A549 (cell line): Measurements from ENCODE around the gene AIG1. TPM values are rescaled to one million over a fixed set of nuclear protein-coding genes. Genes with fewer than 3 reads are reported as not detected.

Experiments
- ATAC-seq, 2 experiments: fragments of 200-7000 bp in 1 of 2; fragments of >200 bp in 1 of 2; cut with Nextera tagmentation in 1 of 2; cut with Tn5 transposase in 1 of 2; 3 replicates each; pipeline versions ENCODE4 v1.8.0 to v1.9.1; 2018 to 2020; ENCODE audit warnings: mild to moderate bottlenecking in 1 of 2, moderate library complexity in 1 of 2
- CTCF ChIA-PET: fragments of 300-600 bp; sonication (Branson Sonifier 250); formaldehyde crosslinking; extraction: SDS; loops from one replicate; lab custom pipeline; 2021; ENCODE audit warnings: antibody characterized with exemption, inconsistent platforms; lab: Yijun Ruan, JAX
- POLR2A ChIA-PET: fragments of 350-600 bp; formaldehyde crosslinking; extraction: SDS; loops from one replicate; lab custom pipeline; 2021; ENCODE audit warnings: antibody characterized with exemption, inconsistent platforms; lab: Yijun Ruan, JAX
- DNase-seq, 2 experiments: peaks; one replicate each; pipeline versions ENCODE4 v3.0.0 to v3.0.0-alpha.2; 2011 to 2016; ENCODE audit warnings: low read depth in 1 of 2, low spot score in 1 of 2
- FAIRE-seq: peaks from 2 replicates; lab custom pipeline; 2011; peaks lifted over from hg19 to GRCh38; lab: Jason Lieb, UNC
- H3K27ac ChIP-seq, 2 experiments: fragments of >200 bp; sonication (Bioruptor Twin); formaldehyde crosslinking; 3 replicates each; pipeline ENCODE4 v1.5.1; 2016 to 2017
- H3K4me1 ChIP-seq: fragments of >200 bp; sonication (Bioruptor Twin); formaldehyde crosslinking; 3 replicates; pipeline ENCODE4 v1.6.1; 2016
- H3K4me2 ChIP-seq: fragments of >200 bp; sonication (Bioruptor Twin); formaldehyde crosslinking; 3 replicates; pipeline ENCODE4 v1.6.1; 2016
- H3K4me3 ChIP-seq: fragments of >200 bp; sonication (Bioruptor Twin); formaldehyde crosslinking; 3 replicates; pipeline ENCODE4 v1.5.1; 2016
- H3K9me3 ChIP-seq: fragments of >200 bp; sonication (Bioruptor Twin); formaldehyde crosslinking; 3 replicates; pipeline ENCODE4 v1.6.1; 2016
- CBX2 ChIP-seq: fragments of 200-600 bp; sonication (generic); IDR thresholded peaks from 2 replicates; pipeline ENCODE4 v1.6.1; 2016; ENCODE audit warnings: low read depth, mild to moderate bottlenecking, borderline replicate concordance
- CHD2 ChIP-seq: fragments of 150-350 bp; IDR thresholded peaks from 2 replicates; pipeline ENCODE4 v1.6.1; 2014; ENCODE audit warnings: low read length; ENCODE audit not compliant: partially characterized antibody
- EHF ChIP-seq: fragments of 250-450 bp; sonication (Bioruptor Pico); IDR thresholded peaks from 2 replicates; pipeline ENCODE4 v1.5.0; 2020; ENCODE audit warnings: mild to moderate bottlenecking
- EHMT2 ChIP-seq: fragments of 200-600 bp; sonication (generic); IDR thresholded peaks from 2 replicates; pipeline ENCODE4 v1.6.1; 2016; ENCODE audit warnings: antibody characterized with exemption, low read depth, mild to moderate bottlenecking, moderate library complexity
- EP300 ChIP-seq, 2 experiments: fragments of >200 bp; sonication (Bioruptor Twin); formaldehyde crosslinking; IDR thresholded peaks; 2 replicates in 1 of 2; 3 replicates in 1 of 2; pipeline ENCODE4 v1.6.1; 2016 to 2017
- FOSL2 ChIP-seq, 2 experiments: fragments of 450-650 bp in 1 of 2; fragments of >200 bp in 1 of 2; sonication (Bioruptor Twin) in 1 of 2; formaldehyde crosslinking; IDR thresholded peaks; 2 replicates each; pipeline versions ENCODE4 v1.5.0 to v1.6.1; 2016 to 2020; ENCODE audit warnings: mild to moderate bottlenecking in 1 of 2, moderate library complexity in 1 of 2
- FOXS1 ChIP-seq: fragments of 250-450 bp; sonication (Bioruptor Pico); IDR thresholded peaks from 2 replicates; pipeline ENCODE4 v1.5.0; 2020; ENCODE audit warnings: mild to moderate bottlenecking, moderate library complexity
- GATA3 ChIP-seq: IDR thresholded peaks from 2 replicates; pipeline ENCODE4 v1.6.1; 2012; ENCODE audit warnings: borderline replicate concordance
- HOXA7 ChIP-seq: fragments of 250-450 bp; sonication (Bioruptor Pico); IDR thresholded peaks from 2 replicates; pipeline ENCODE4 v1.5.0; 2020; ENCODE audit warnings: mild to moderate bottlenecking, moderate library complexity
- HOXB13 ChIP-seq: fragments of 250-450 bp; sonication (Bioruptor Pico); IDR thresholded peaks from 2 replicates; pipeline ENCODE4 v1.5.0; 2020; ENCODE audit warnings: low read depth, mild to moderate bottlenecking, moderate library complexity
- HOXB5 ChIP-seq: fragments of 250-450 bp; sonication (Bioruptor Pico); IDR thresholded peaks from 2 replicates; pipeline ENCODE4 v1.5.0; 2020; ENCODE audit warnings: mild to moderate bottlenecking, moderate library complexity
- JUN ChIP-seq, 2 experiments: fragments of >200 bp; sonication (Bioruptor Twin); formaldehyde crosslinking; IDR thresholded peaks; 2 replicates in 1 of 2; 3 replicates in 1 of 2; pipeline ENCODE4 v1.6.1; 2016 to 2017
- KDM1A ChIP-seq: fragments of 200-600 bp; sonication (generic); IDR thresholded peaks from 2 replicates; pipeline ENCODE4 v1.6.1; 2016; ENCODE audit warnings: low read depth, mild to moderate bottlenecking
- MAZ ChIP-seq: fragments of 150-350 bp; IDR thresholded peaks from 2 replicates; pipeline ENCODE4 v1.6.1; 2014; ENCODE audit warnings: antibody characterized with exemption, low read depth, low read length, borderline replicate concordance
- MYC ChIP-seq: IDR thresholded peaks from 2 replicates; pipeline ENCODE4 v1.6.1; 2012; ENCODE audit warnings: mild to moderate bottlenecking, inconsistent platforms, low read length, improper control_type of control experiment, borderline replicate concordance
- NFE2L2 ChIP-seq: fragments of 150-350 bp; conservative IDR thresholded peaks from 2 replicates; pipeline ENCODE4 v1.6.1; 2014; ENCODE audit warnings: low read length
- NR3C1 ChIP-seq: fragments of >200 bp; sonication (Bioruptor Twin); formaldehyde crosslinking; IDR thresholded peaks from 3 replicates; pipeline ENCODE4 v1.6.1; 2017
- POLR2A ChIP-seq: IDR thresholded peaks from 2 replicates; pipeline ENCODE4 v1.6.1; 2012; ENCODE audit warnings: mild to moderate bottlenecking, low read length
- RAD21 ChIP-seq, 2 experiments: fragments of >200 bp in 1 of 2; sonication (Bioruptor Twin) in 1 of 2; formaldehyde crosslinking in 1 of 2; IDR thresholded peaks in 1 of 2; conservative IDR thresholded peaks in 1 of 2; 2 replicates in 1 of 2; 3 replicates in 1 of 2; pipeline ENCODE4 v1.6.1; 2012 to 2018; ENCODE audit warnings: inconsistent platforms in 1 of 2
- RARB ChIP-seq: fragments of 250-450 bp; sonication (Bioruptor Pico); IDR thresholded peaks from 2 replicates; pipeline ENCODE4 v1.8.0; 2021; ENCODE audit warnings: mild to moderate bottlenecking, moderate library complexity
- RCOR1 ChIP-seq: fragments of 150-350 bp; IDR thresholded peaks from 2 replicates; pipeline ENCODE4 v1.6.1; 2014; ENCODE audit warnings: antibody characterized with exemption, low read length, low read depth
- RNF2 ChIP-seq: fragments of 200-600 bp; sonication (generic); IDR thresholded peaks from 2 replicates; pipeline ENCODE4 v1.6.1; 2016; ENCODE audit warnings: low read depth, mild to moderate bottlenecking, antibody characterized with exemption, moderate library complexity, borderline replicate concordance
- SMC3 ChIP-seq: fragments of >200 bp; sonication (Bioruptor Twin); formaldehyde crosslinking; IDR thresholded peaks from 3 replicates; pipeline ENCODE4 v1.6.1; 2018; ENCODE audit warnings: inconsistent platforms
- TFCP2L1 ChIP-seq: fragments of 250-450 bp; sonication (Bioruptor Pico); IDR thresholded peaks from 2 replicates; pipeline ENCODE4 v1.5.0; 2021; ENCODE audit warnings: mild to moderate bottlenecking
- ZC3H11A ChIP-seq: fragments of 450-650 bp; IDR thresholded peaks from 2 replicates; pipeline ENCODE4 v1.6.1; 2014; ENCODE audit warnings: antibody characterized with exemption, mild to moderate bottlenecking
- WGBS: methylation state at CpG from one replicate; pipeline ENCODE4 v1.1.6; 2017; ENCODE audit errors: missing lambda C conversion rate; 5-methylcytosine and 5-hydroxymethylcytosine counted together
- polyA plus RNA-seq, 4 experiments: library from polyadenylated mRNA; depleted of rRNA in 3 of 4; stranded (reverse); fragments of >200 nt; fragmentation: RNase III in 1 of 4; extraction: RNeasy Plus Mini Kit Qiagen cat#74134 plus additional on column Dnase treatment in 1 of 4; gene quantifications; 2 replicates in 3 of 4; 3 replicates in 1 of 4; pipeline ENCODE4 v1.2.3, GENCODE V29; 2011 to 2017
- TF ChIP-seq, protein P1 (sequence below): fragments of 450-650 bp; IDR thresholded peaks from 2 replicates; pipeline ENCODE4 v1.6.1; 2014; ENCODE audit warnings: antibody characterized with exemption
- TF ChIP-seq, protein P2 (sequence below): fragments of 250-450 bp; sonication (Bioruptor Pico); IDR thresholded peaks from 2 replicates; pipeline ENCODE4 v1.5.0; 2020; ENCODE audit warnings: low read depth, mild to moderate bottlenecking, moderate library complexity
- TF ChIP-seq, protein P3 (sequence below): IDR thresholded peaks from 2 replicates; pipeline ENCODE4 v1.6.1; 2012
- TF ChIP-seq, protein P4 (sequence below): IDR thresholded peaks from 2 replicates; pipeline ENCODE4 v1.6.1; 2012; ENCODE audit warnings: low read depth, borderline replicate concordance
- TF ChIP-seq, protein P5 (sequence below): fragments of 150-350 bp; IDR thresholded peaks from 2 replicates; pipeline ENCODE4 v1.6.1; 2014; ENCODE audit warnings: low read depth, mild to moderate bottlenecking, low read length

Gene AIG1
- polyA plus RNA-seq, 2 of the 4 experiments (the other 2 are of a cell fraction), result 29.5 to 38.3 TPM

DNA sequence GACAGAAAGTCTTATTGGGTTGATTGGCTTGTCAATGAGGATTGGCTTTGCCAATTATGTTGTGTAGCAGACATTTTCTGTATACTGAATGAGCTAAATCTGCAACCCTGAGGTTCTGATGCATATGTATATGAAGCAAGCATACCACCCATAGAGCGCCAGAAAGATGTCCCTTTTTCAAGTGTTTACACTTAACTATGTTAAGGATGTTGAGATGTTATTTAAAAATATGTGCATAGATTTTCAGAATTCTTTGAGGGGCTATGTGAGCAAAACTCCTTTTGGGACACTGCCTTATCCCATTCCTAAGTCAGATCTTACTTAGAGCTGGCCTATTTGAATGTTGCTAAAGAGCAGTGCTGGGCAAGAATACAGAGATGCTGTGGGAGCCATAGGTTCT lies 1.9 kb downstream of the AIG1 start:
- no peak for TF ChIP-seq MYC
- no peak for TF ChIP-seq RCOR1
- TF ChIP-seq GATA3, result no peak
- no peak for TF ChIP-seq EHMT2
- no peak for TF ChIP-seq SMC3
- TF ChIP-seq JUN (IDR thresholded peaks at IDR 0.05), result no peak
- TF ChIP-seq, protein P1, sequence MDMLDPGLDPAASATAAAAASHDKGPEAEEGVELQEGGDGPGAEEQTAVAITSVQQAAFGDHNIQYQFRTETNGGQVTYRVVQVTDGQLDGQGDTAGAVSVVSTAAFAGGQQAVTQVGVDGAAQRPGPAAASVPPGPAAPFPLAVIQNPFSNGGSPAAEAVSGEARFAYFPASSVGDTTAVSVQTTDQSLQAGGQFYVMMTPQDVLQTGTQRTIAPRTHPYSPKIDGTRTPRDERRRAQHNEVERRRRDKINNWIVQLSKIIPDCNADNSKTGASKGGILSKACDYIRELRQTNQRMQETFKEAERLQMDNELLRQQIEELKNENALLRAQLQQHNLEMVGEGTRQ, result no peak
- no peak for TF ChIP-seq HOXB13
- no peak for TF ChIP-seq RNF2
- TF ChIP-seq, protein P2, sequence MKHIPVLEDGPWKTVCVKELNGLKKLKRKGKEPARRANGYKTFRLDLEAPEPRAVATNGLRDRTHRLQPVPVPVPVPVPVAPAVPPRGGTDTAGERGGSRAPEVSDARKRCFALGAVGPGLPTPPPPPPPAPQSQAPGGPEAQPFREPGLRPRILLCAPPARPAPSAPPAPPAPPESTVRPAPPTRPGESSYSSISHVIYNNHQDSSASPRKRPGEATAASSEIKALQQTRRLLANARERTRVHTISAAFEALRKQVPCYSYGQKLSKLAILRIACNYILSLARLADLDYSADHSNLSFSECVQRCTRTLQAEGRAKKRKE (CRISPR knock-in tag), result no peak
- FAIRE-seq (no peak), ATAC-seq (no peak), DNase-seq (no peak)
- Histone ChIP-seq H3K27ac (no peak overlapping the region), H3K4me1 (peaks cover 13% of the 10 kb centered on the region), H3K9me3 (no peaks in the 10 kb centered on the region), H3K4me2 (no peak overlapping the region), H3K4me3 (no peak overlapping the region)
- ChIA-PET CTCF (no interaction called here), POLR2A (no interaction called here)
- 100% methylated on average over 1 of the region's 1 CpG for WGBS

DNA sequence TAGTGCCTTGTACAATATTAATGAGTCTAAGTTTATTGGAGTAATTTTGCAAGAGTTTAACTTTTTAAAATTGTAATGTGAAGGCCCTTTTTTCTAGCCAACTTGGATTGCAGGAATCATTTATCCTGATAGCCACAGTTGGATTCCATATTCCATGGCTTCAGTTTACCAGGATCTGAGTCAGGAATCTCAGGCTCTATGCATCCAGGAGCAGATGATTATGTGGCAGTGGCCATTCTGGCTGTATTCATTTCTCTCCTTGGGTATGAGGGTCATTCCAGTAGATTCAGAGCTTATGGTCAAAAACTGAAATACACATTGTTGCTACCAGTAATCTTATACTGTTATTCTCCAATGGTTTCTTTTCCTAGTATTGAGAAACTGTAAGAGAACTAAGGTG lies 2.9 kb downstream of the AIG1 start:
- no peak for FAIRE-seq
- H3K4me2 ChIP-seq, result no peak overlapping the region

DNA sequence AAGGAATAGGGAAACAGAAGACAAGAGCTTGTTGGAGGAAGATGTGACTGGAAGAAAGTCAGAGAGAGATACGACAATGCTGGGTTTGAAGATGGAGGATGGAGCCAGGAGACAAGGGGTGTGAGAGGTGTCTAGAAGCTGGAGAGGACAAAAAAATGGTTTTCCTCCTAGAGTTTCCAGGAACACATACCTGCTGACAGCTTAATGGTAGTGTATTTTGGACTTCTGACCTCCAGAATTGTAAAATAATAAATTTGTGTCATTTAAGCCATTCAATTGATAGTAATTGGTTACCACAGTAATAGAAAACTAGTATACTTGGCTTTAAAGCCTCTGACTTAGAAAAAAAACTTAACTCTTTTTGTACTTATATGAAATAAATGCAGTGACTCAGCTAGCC lies 3.6 kb downstream of the AIG1 start:
- DNase-seq (no peak), ATAC-seq (no peak), FAIRE-seq (no peak)
- ChIA-PET POLR2A (no interaction called here), CTCF (no interaction called here)
- Histone ChIP-seq H3K9me3 (no peaks in the 10 kb centered on the region), H3K27ac (no peak overlapping the region), H3K4me1 (peaks cover 11% of the 10 kb centered on the region), H3K4me3 (no peak overlapping the region), H3K4me2 (no peak overlapping the region)
- 100% methylated on average over 1 of the region's 1 CpG for WGBS
- TF ChIP-seq RCOR1 (no peak), EHF (no peak), RAD21 (conservative IDR thresholded peaks at IDR 0.05 in 1 of 2, IDR thresholded peaks at IDR 0.05 in 1 of 2) (no peak), HOXA7 (CRISPR knock-in tag) (no peak), MYC (no peak), RARB (CRISPR knock-in tag) (no peak), EP300 (IDR thresholded peaks at IDR 0.05) (no peak), FOSL2 (IDR thresholded peaks at IDR 0.05) (no peak), FOSL2 (CRISPR knock-in tag; IDR thresholded peaks at IDR 0.05) (no peak), CBX2 (no peak), CHD2 (no peak), MAZ (no peak), KDM1A (no peak)
- TF ChIP-seq, protein P3, sequence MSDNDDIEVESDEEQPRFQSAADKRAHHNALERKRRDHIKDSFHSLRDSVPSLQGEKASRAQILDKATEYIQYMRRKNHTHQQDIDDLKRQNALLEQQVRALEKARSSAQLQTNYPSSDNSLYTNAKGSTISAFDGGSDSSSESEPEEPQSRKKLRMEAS, result no peak
- TF ChIP-seq, protein P4, sequence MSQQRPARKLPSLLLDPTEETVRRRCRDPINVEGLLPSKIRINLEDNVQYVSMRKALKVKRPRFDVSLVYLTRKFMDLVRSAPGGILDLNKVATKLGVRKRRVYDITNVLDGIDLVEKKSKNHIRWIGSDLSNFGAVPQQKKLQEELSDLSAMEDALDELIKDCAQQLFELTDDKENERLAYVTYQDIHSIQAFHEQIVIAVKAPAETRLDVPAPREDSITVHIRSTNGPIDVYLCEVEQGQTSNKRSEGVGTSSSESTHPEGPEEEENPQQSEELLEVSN, result no peak

More for the DNA sequence above, 2.9 kb downstream of the AIG1 start:
- no peak overlapping the region for H3K4me3 ChIP-seq
- ATAC-seq (no peak), DNase-seq (no peak)
- H3K4me1 ChIP-seq, result peaks cover 13% of the 10 kb centered on the region
- H3K9me3 ChIP-seq, result no peaks in the 10 kb centered on the region
- H3K27ac ChIP-seq, result no peak overlapping the region
- TF ChIP-seq RCOR1, result no peak
- TF ChIP-seq EP300 (IDR thresholded peaks at IDR 0.05), result no peak
- no peak for TF ChIP-seq POLR2A
- TF ChIP-seq FOXS1, result no peak
- no peak for TF ChIP-seq NR3C1
- TF ChIP-seq MAZ, result no peak
- no peak for TF ChIP-seq HOXB5 (CRISPR knock-in tag)
- TF ChIP-seq RARB (CRISPR knock-in tag), result no peak
- TF ChIP-seq MYC, result no peak
- TF ChIP-seq CBX2, result no peak
- no peak for TF ChIP-seq NFE2L2
- TF ChIP-seq ZC3H11A, result no peak
- TF ChIP-seq TFCP2L1, result no peak
- TF ChIP-seq, protein P3, result no peak
- TF ChIP-seq, protein P5, sequence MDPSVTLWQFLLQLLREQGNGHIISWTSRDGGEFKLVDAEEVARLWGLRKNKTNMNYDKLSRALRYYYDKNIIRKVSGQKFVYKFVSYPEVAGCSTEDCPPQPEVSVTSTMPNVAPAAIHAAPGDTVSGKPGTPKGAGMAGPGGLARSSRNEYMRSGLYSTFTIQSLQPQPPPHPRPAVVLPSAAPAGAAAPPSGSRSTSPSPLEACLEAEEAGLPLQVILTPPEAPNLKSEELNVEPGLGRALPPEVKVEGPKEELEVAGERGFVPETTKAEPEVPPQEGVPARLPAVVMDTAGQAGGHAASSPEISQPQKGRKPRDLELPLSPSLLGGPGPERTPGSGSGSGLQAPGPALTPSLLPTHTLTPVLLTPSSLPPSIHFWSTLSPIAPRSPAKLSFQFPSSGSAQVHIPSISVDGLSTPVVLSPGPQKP, result no peak
- TF ChIP-seq, protein P1, result no peak
- no peak for TF ChIP-seq RNF2
- TF ChIP-seq, all 56 proteins: peak for 0
- CTCF ChIA-PET, result no interaction called here
- POLR2A ChIA-PET, result interaction anchor here (0.6 kb wide), 1 partner anchor 362 kb away, joined by 3 read pairs; no protein-coding TSS in a partner anchor
